ENCODE results near the gene PRM3. TPM values are rescaled to one million over a fixed set of nuclear protein-coding genes. Genes with fewer than 3 reads are reported as not detected.

Gene PRM3
- total RNA-seq, 2 experiments from 2014 or later, result not detected

- POLR2A ChIA-PET, result interaction anchor here (0.7 to 1.9 kb wide), 6 partner anchors 9 to 107 kb away, joined by 3 to 11 read pairs (median 6); partner anchors contain the start of gene PRM3
- intact Hi-C loops (cut with micrococcal nuclease), result no loop called here
- H3K27me3 Mint-ChIP-seq, result no peaks in the 10 kb centered on the region
- no peaks in the 10 kb centered on the region for H3K9me3 Mint-ChIP-seq
- H3K4me3 Mint-ChIP-seq, result no peak overlapping the region
- no peak for TF ChIP-seq CTCF (IDR thresholded peaks at IDR 0.05)
- no peaks in the 10 kb centered on the region for H3K36me3 Mint-ChIP-seq (ENCODE audit: low read depth)
- ATAC-seq, result peak; percentile 40
- peak overlapping the region; percentile 79 for H3K27ac Mint-ChIP-seq
- CTCF ChIA-PET, result interaction anchor here (1.1 to 1.5 kb wide), 7 partner anchors 10 to 305 kb away, joined by 3 to 9 read pairs (median 4); partner anchors contain the start of gene PRM3
- peaks cover 30% of the 10 kb centered on the region for H3K4me1 Mint-ChIP-seq (ENCODE audit: low read depth)
- no peak for DNase-seq
Observed at GRCh38 chr16:11264155-11264832, 9.1 kb downstream of the PRM3 start.

- TF ChIP-seq CTCF (IDR thresholded peaks at IDR 0.05), result no peak
- peak overlapping the region; percentile 2 for H3K4me3 Mint-ChIP-seq
- no peaks in the 10 kb centered on the region for H3K27me3 Mint-ChIP-seq
- H3K27ac Mint-ChIP-seq, result peak overlapping the region; percentile 79
- intact Hi-C loops (cut with micrococcal nuclease), result no loop called here
- CTCF ChIA-PET, result interaction anchor here (1.0 to 1.5 kb wide), 8 partner anchors 10 to 304 kb away, joined by 3 to 9 read pairs (median 4); partner anchors contain the start of gene PRM3
- H3K36me3 Mint-ChIP-seq (ENCODE audit: low read depth), result no peaks in the 10 kb centered on the region
- peak; percentile 83 for DNase-seq
- H3K4me1 Mint-ChIP-seq (ENCODE audit: low read depth), result peaks cover 36% of the 10 kb centered on the region
- ATAC-seq, result peak; percentile 88
- no peaks in the 10 kb centered on the region for H3K9me3 Mint-ChIP-seq
- POLR2A ChIA-PET, result interaction anchor here (0.8 to 1.9 kb wide), 6 partner anchors 9 to 107 kb away, joined by 3 to 11 read pairs (median 6); partner anchors contain the start of gene PRM3
Observed at GRCh38 chr16:11263737-11264136, 9.7 kb downstream of the PRM3 start.

DNA sequence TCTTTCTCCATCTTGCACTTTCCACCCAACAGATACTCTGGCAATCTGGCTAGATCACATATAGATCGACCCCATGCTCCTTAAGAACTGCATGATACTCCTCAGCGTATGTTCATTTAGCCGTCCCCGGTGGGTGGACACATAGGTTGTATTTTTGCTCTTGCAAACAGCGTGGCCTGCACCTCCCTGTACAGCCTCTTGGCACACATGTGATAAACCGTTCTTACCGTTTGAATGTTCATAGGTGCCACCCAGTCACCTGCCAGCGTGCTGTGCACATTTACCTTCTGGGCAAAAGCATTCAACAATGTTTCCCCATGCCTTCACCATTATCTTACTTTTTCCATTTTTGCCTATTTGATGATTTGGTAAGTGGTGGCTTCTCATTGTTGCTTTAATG, 10.5 kb downstream of the PRM3 start:
- Mint-ChIP-seq H3K4me1 (ENCODE audit: low read depth) (peaks cover 44% of the 10 kb centered on the region), H3K9me3 (no peaks in the 10 kb centered on the region), H3K27me3 (no peaks in the 10 kb centered on the region), H3K27ac (no peak overlapping the region), H3K4me3 (no peak overlapping the region), H3K36me3 (ENCODE audit: low read depth) (no peaks in the 10 kb centered on the region)
- no peak for TF ChIP-seq CTCF (IDR thresholded peaks at IDR 0.05)
- DNase-seq, result no peak
- no peak for ATAC-seq
- ChIA-PET POLR2A (interaction anchor here (0.8 to 1.7 kb wide), 5 partner anchors 9 to 91 kb away, joined by 3 to 11 read pairs (median 6); no protein-coding TSS in a partner anchor), CTCF (interaction anchor here (1.0 to 1.6 kb wide), 8 partner anchors 35 to 303 kb away, joined by 3 to 9 read pairs (median 4); no protein-coding TSS in a partner anchor)
- intact Hi-C loops (cut with micrococcal nuclease), result no loop called here

GRCh38 chr16:11260596-11260966, 12.8 kb downstream of the PRM3 start:
- DNase-seq (no peak), ATAC-seq (no peak)
- intact Hi-C loops (cut with micrococcal nuclease), result no loop called here
- TF ChIP-seq CTCF (IDR thresholded peaks at IDR 0.05), result no peak
- Mint-ChIP-seq H3K4me1 (ENCODE audit: low read depth) (peaks cover 56% of the 10 kb centered on the region), H3K27ac (no peak overlapping the region), H3K36me3 (ENCODE audit: low read depth) (no peaks in the 10 kb centered on the region), H3K4me3 (no peak overlapping the region), H3K27me3 (no peaks in the 10 kb centered on the region), H3K9me3 (no peaks in the 10 kb centered on the region)
- ChIA-PET POLR2A (interaction anchor here (0.9 to 6.7 kb wide), 4 partner anchors 9 to 86 kb away, joined by 3 to 21 read pairs (median 4); partner anchors contain the start of genes PRM3 and RMI2), CTCF (interaction anchor here (1.5 to 9.0 kb wide), 3 partner anchors 95 to 296 kb away, joined by 4 to 88 read pairs (median 80); no protein-coding TSS in a partner anchor)

Data from activated CD8-positive, alpha-beta T cell treated with anti-CD3 and anti-CD28 coated beads for 36 hours (primary cell).